ENCODE measurements around the gene ALOX15.
"Not testable (repeated sequence)": the region's sequence is repeated elsewhere in the genome, so short reads cannot be mapped to it uniquely, and the experiment has no call there.

ALOX15 gene

DNA sequence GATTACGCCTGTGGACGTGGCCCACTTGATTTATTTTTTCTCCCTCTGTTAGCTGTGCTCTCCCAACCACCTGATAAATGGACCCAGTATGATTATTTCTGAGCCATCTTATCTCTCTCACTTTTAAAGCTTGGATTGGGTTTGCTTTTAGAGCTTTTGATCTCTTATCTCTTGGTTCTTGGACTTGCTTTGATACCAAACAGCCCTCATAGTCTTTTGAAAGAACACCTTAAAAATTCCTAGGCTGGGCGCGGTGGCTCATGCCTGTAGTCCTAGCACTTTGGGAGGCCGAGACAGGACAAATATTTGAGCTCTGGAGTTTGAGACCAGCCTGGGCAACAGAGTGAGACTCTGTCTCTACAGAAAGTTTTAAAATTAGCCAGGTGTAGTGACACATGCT is 31.3 kb downstream of the ALOX15 start:
- Histone ChIP-seq H3K27ac (no peak overlapping the region), H3K4me1 (ENCODE audit: control insufficient read depth in 1 of 2, insufficient read depth in 1 of 2, low read depth in 1 of 2, low read length in 1 of 2) (no peaks in the 10 kb centered on the region), H3K9me3 (no peaks in the 10 kb centered on the region), H3K4me3 (ENCODE audit: low read depth in 1 of 2, low read length in 1 of 2) (no peak overlapping the region), H3K36me3 (no peaks in the 10 kb centered on the region), H3K27me3 (peaks cover 39% of the 10 kb centered on the region)
- TF ChIP-seq CTCF (IDR thresholded peaks at IDR 0.05): no peak

DNA sequence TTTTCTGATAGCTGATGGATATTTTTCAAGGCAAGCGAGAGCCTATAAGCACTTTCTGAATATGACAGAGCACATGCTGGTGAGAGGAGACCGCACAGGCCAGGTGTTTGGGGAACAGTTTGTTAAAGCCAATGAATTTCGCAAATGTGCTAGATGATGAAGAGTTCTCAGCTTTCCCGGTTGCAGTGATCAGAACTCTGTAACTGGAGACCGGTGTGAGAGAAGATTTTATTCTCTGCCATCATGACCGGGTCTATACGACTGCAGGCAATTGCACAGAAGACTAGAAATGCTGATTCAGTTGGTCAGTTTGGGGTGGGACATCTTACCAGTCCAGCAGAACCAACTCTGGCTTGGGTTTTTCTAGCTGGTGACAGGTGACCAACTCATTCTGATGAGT is 31.7 kb downstream of the ALOX15 start:
- no peaks in the 10 kb centered on the region for H3K36me3 ChIP-seq
- no peaks in the 10 kb centered on the region for H3K4me1 ChIP-seq (ENCODE audit: control insufficient read depth in 1 of 2, insufficient read depth in 1 of 2, low read depth in 1 of 2, low read length in 1 of 2)
- H3K27ac ChIP-seq: no peak overlapping the region
- H3K4me3 ChIP-seq (ENCODE audit: low read depth in 1 of 2, low read length in 1 of 2): no peak overlapping the region
- no peaks in the 10 kb centered on the region for H3K9me3 ChIP-seq
- no peak for TF ChIP-seq CTCF (IDR thresholded peaks at IDR 0.05)
- H3K27me3 ChIP-seq: peaks cover 39% of the 10 kb centered on the region

DNA sequence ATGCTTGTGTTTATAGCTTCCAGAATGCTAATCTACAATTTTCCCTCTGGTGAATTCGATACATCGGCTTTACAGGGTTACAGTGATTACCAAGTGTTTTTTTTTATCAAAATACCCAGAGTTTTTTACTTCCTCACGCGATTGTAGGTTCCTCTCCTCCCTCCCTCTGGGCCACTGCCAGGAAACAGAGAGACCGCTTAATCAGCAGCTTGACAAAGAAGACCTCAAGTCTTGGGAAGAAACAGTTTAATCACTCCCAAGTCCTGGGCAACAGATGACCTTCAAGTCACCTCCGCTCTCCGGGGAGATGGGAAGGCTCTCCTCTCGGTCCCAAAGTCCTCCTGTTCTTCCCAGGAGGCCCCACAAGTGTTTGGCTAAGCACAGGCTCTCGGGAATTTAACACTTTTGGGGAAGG is 33.7 kb downstream of the ALOX15 start:
- Histone ChIP-seq H3K4me3 (ENCODE audit: low read depth in 1 of 2, low read length in 1 of 2) (no peak overlapping the region), H3K9me3 (no peaks in the 10 kb centered on the region), H3K27ac (no peak overlapping the region), H3K27me3 (peaks cover 39% of the 10 kb centered on the region), H3K36me3 (no peaks in the 10 kb centered on the region), H3K4me1 (ENCODE audit: control insufficient read depth in 1 of 2, insufficient read depth in 1 of 2, low read depth in 1 of 2, low read length in 1 of 2) (no peaks in the 10 kb centered on the region)
- no peak for TF ChIP-seq CTCF (IDR thresholded peaks at IDR 0.05)

DNA sequence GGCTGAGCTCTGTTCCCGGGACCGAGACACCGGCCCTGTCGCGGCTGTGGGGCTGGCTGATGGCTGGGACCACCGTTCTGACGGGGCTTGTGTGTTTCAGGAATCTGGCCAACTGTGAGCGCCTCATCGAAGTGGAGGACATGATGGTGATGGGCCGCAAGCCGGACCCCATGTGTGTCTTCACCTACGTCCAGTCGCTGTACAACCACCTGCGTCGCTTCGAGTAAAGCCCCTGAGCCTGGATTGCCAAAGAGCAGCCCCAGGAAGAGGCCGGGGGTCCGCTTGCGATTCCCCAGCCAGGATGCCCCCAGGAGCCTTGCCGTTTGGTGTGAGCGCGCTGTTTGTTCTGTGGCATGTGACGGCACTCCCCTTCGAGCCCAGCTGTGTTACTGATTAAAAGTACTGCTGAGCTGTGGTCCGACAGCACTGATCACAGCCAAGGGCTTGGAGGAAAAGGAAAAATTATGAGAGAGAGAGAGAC is 34.2 kb downstream of the ALOX15 start:
- no peaks in the 10 kb centered on the region for H3K4me1 ChIP-seq (ENCODE audit: control insufficient read depth in 1 of 2, insufficient read depth in 1 of 2, low read depth in 1 of 2, low read length in 1 of 2)
- peaks cover 39% of the 10 kb centered on the region for H3K27me3 ChIP-seq
- no peak for TF ChIP-seq CTCF (IDR thresholded peaks at IDR 0.05)
- H3K36me3 ChIP-seq: no peaks in the 10 kb centered on the region
- H3K4me3 ChIP-seq (ENCODE audit: low read depth in 1 of 2, low read length in 1 of 2): no peak overlapping the region
- H3K27ac ChIP-seq: no peak overlapping the region
- no peaks in the 10 kb centered on the region for H3K9me3 ChIP-seq

GRCh38 chr17:4605826-4606225 is 35.7 kb downstream of the ALOX15 start:
- no peak overlapping the region for H3K4me3 ChIP-seq (ENCODE audit: low read depth in 1 of 2, low read length in 1 of 2)

GRCh38 chr17:4604736-4605135 is 36.7 kb downstream of the ALOX15 start:
- peaks cover 36% of the 10 kb centered on the region for H3K27me3 ChIP-seq
- not testable (repeated sequence) for H3K4me3 ChIP-seq (ENCODE audit: low read depth in 1 of 2, low read length in 1 of 2); H3K9me3 ChIP-seq; H3K27ac ChIP-seq; H3K36me3 ChIP-seq; H3K4me1 ChIP-seq (ENCODE audit: control insufficient read depth in 1 of 2, insufficient read depth in 1 of 2, low read depth in 1 of 2, low read length in 1 of 2)

More at GRCh38 chr17:4605826-4606225, 35.7 kb downstream of the ALOX15 start:
- peaks cover 39% of the 10 kb centered on the region for H3K27me3 ChIP-seq
- H3K36me3 ChIP-seq: no peaks in the 10 kb centered on the region
- no peaks in the 10 kb centered on the region for H3K4me1 ChIP-seq (ENCODE audit: control insufficient read depth in 1 of 2, insufficient read depth in 1 of 2, low read depth in 1 of 2, low read length in 1 of 2)
- TF ChIP-seq CTCF (IDR thresholded peaks at IDR 0.05): no peak
- no peak overlapping the region for H3K27ac ChIP-seq
- H3K9me3 ChIP-seq: no peaks in the 10 kb centered on the region

Measured in neutrophil (primary cell).